ENCODE results near the gene SDHAF2. TPM values are rescaled to one million over a fixed set of nuclear protein-coding genes. Genes with fewer than 3 reads are reported as not detected.

The SDHAF2 gene
- total and polyA plus RNA-seq, 2 of the 13 experiments (the other 11 are each of a cell fraction or from before 2014, with no cell fraction given) = 44.2 to 70.4 TPM

DNA sequence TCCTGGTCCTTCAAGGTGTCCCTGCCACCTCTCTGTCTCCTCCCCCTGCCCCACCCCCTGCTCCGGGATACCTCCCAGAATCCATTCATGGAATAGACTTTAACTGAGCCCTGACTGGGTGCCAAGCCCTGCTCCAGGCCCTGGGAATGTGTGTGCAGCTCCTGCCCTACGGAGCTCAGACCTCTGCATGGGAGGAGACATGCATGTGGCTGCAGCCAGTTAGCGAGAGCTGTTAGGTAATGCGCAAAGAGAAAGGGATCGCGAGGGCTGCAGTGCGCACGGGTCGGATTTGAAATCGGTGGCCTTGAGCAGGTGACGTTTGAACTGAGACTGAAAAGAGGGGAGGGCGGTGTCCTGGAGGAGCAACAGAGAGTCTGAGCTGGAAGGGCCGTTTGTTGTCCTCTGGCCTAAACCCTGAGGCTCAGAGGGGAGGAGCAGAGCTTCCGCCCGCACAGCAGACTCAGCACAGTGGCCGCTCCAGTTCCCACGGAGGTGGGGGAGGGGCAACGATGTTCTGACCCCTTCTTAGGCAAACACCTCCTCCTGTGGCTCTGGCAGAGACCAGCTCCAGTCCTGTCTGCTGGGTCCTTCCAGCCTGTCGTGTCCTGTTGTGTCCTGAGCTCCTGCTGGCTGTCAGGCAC is 58.8 kb downstream of the SDHAF2 start (continued):
- TF ChIP-seq, protein P1, sequence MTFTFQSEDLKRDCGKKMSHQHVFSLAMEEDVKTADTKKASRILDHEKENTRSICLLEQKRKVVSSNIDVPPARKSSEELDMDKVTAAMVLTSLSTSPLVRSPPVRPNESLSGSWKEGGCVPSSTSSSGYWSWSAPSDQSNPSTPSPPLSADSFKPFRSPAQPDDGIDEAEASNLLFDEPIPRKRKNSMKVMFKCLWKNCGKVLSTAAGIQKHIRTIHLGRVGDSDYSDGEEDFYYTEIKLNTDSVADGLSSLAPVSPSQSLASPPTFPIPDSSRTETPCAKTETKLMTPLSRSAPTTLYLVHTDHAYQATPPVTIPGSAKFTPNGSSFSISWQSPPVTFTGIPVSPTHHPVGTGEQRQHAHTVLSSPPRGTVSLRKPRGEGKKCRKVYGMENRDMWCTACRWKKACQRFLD (CRISPR knock-in tag; IDR thresholded peaks at IDR 0.05; ENCODE audit: borderline replicate concordance) = no peak
- TF ChIP-seq RFX1 (IDR thresholded peaks at IDR 0.05) (no peak), SMAD9 (CRISPR knock-in tag; IDR thresholded peaks at IDR 0.05) (no peak), ZFP62 (CRISPR knock-in tag; IDR thresholded peaks at IDR 0.05) (no peak), ZNF205 (CRISPR knock-in tag; IDR thresholded peaks at IDR 0.05) (no peak; the same call in 1 of the 2 replicates), ZNF335 (CRISPR knock-in tag; IDR thresholded peaks at IDR 0.05) (no peak), SOX5 (CRISPR knock-in tag; IDR thresholded peaks at IDR 0.05; ENCODE audit: borderline replicate concordance) (peak; percentile 45; the same call in 1 of the 2 replicates), ZBTB21 (CRISPR knock-in tag; IDR thresholded peaks at IDR 0.05) (peak; percentile 57; the same call in 1 of the 2 replicates), SRF (IDR thresholded peaks at IDR 0.05; ENCODE audit: low read depth, low read length) (no peak), JUN (CRISPR knock-in tag; IDR thresholded peaks at IDR 0.05) (no peak), IKZF1 (IDR thresholded peaks at IDR 0.05) (no peak), POGZ (CRISPR knock-in tag; IDR thresholded peaks at IDR 0.05) (no peak), ZNF549 (CRISPR knock-in tag; IDR thresholded peaks at IDR 0.05) (no peak)
- TF ChIP-seq, protein P2, sequence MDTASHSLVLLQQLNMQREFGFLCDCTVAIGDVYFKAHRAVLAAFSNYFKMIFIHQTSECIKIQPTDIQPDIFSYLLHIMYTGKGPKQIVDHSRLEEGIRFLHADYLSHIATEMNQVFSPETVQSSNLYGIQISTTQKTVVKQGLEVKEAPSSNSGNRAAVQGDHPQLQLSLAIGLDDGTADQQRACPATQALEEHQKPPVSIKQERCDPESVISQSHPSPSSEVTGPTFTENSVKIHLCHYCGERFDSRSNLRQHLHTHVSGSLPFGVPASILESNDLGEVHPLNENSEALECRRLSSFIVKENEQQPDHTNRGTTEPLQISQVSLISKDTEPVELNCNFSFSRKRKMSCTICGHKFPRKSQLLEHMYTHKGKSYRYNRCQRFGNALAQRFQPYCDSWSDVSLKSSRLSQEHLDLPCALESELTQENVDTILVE (CRISPR knock-in tag; IDR thresholded peaks at IDR 0.05) = no peak
- TF ChIP-seq, protein P3, sequence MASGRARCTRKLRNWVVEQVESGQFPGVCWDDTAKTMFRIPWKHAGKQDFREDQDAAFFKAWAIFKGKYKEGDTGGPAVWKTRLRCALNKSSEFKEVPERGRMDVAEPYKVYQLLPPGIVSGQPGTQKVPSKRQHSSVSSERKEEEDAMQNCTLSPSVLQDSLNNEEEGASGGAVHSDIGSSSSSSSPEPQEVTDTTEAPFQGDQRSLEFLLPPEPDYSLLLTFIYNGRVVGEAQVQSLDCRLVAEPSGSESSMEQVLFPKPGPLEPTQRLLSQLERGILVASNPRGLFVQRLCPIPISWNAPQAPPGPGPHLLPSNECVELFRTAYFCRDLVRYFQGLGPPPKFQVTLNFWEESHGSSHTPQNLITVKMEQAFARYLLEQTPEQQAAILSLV (CRISPR knock-in tag; IDR thresholded peaks at IDR 0.05; ENCODE audit: borderline replicate concordance) = 0 out of 2 replicates have a peak, but pooled peaks have one; percentile 56
- TF ChIP-seq, protein P4, sequence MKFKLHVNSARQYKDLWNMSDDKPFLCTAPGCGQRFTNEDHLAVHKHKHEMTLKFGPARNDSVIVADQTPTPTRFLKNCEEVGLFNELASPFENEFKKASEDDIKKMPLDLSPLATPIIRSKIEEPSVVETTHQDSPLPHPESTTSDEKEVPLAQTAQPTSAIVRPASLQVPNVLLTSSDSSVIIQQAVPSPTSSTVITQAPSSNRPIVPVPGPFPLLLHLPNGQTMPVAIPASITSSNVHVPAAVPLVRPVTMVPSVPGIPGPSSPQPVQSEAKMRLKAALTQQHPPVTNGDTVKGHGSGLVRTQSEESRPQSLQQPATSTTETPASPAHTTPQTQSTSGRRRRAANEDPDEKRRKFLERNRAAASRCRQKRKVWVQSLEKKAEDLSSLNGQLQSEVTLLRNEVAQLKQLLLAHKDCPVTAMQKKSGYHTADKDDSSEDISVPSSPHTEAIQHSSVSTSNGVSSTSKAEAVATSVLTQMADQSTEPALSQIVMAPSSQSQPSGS (CRISPR knock-in tag; IDR thresholded peaks at IDR 0.05) = no peak
- TF ChIP-seq, protein P5, sequence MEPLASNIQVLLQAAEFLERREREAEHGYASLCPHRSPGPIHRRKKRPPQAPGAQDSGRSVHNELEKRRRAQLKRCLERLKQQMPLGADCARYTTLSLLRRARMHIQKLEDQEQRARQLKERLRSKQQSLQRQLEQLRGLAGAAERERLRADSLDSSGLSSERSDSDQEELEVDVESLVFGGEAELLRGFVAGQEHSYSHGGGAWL (CRISPR knock-in tag; IDR thresholded peaks at IDR 0.05) = no peak
- TF ChIP-seq, protein P6, sequence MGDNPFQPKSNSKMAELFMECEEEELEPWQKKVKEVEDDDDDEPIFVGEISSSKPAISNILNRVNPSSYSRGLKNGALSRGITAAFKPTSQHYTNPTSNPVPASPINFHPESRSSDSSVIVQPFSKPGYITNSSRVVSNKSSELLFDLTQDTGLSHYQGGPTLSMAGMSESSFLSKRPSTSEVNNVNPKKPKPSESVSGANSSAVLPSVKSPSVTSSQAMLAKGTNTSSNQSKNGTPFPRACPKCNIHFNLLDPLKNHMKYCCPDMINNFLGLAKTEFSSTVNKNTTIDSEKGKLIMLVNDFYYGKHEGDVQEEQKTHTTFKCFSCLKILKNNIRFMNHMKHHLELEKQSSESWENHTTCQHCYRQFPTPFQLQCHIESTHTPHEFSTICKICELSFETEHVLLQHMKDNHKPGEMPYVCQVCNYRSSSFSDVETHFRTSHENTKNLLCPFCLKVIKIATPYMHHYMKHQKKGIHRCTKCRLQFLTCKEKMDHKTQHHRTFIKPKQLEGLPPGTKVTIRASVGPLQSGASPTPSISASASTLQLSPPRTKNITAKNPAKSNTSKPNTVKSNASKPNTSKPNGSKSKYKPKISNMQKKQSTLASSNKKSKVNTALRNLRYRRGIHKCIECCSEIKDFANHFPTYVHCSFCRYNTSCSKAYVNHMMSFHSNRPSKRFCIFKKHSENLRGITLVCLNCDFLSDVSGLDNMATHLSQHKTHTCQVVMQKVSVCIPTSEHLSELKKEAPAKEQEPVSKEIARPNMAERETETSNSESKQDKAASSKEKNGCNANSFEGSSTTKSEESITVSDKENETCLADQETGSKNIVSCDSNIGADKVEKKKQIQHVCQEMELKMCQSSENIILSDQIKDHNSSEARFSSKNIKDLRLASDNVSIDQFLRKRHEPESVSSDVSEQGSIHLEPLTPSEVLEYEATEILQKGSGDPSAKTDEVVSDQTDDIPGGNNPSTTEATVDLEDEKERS (CRISPR knock-in tag; IDR thresholded peaks at IDR 0.05) = no peak
- TF ChIP-seq, protein P7, sequence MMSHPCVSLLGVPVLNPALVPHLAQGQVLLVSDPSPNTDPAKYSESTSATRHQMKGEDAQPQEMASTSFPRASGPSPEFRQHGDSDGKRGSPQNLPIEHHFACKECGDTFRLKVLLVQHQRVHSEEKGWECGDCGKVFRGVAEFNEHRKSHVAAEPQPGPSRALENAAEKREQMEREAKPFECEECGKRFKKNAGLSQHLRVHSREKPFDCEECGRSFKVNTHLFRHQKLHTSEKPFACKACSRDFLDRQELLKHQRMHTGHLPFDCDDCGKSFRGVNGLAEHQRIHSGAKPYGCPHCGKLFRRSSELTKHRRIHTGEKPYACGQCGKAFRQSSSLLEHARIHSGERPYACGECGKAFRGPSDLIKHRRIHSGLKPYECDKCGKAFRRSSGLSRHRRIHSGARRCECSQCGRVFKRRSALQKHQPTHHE (CRISPR knock-in tag; IDR thresholded peaks at IDR 0.05; ENCODE audit: borderline replicate concordance) = no peak
- TF ChIP-seq, protein P8, sequence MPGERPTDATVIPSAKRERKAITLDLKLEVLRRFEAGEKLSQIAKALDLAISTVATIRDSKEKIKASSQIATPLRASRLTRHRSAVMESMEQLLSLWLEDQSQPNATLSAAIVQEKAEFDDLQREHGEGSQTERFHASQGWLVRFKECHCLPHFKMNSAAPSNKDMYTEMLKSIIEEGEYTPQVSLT (CRISPR knock-in tag; IDR thresholded peaks at IDR 0.05; ENCODE audit: borderline replicate concordance, low read depth) = no peak
